ENCODE measurements around the gene DGAT2L6.

- TF ChIP-seq CTCF (IDR thresholded peaks at IDR 0.05; ENCODE audit: insufficient read depth, low read length, poor library complexity, severe bottlenecking), result no peak
- TF ChIP-seq EZH2phosphoT487 (conservative IDR thresholded peaks at IDR 0.05; ENCODE audit: low read length), result no peak
Measured at GRCh38 chrX:70241501-70241900, 64.2 kb downstream of the DGAT2L6 start.

Measured in SU-DHL-6 (cell line).